NB4 (cell line): ENCODE measurements around the gene TNIP2.

Experiments used
- CTCF ChIP-seq: IDR thresholded peaks from one replicate; pipeline ENCODE4 v1.5.1; 2012; ENCODE audit warnings: low read depth, low read length
- MYC ChIP-seq: IDR thresholded peaks from 2 replicates; pipeline ENCODE4 v1.6.1; 2011; ENCODE audit warnings: low read depth, low read length
- POLR2A ChIP-seq: IDR thresholded peaks from 2 replicates; pipeline ENCODE4 v1.6.1; 2011; ENCODE audit warnings: mild to moderate bottlenecking; ENCODE audit not compliant: insufficient read length; ENCODE audit errors: extremely low read depth
- TF ChIP-seq, protein P1 (sequence below): IDR thresholded peaks from 2 replicates; pipeline ENCODE4 v1.6.1; 2011; ENCODE audit warnings: low read depth, low read length

- no peak for TF ChIP-seq CTCF
- no peak for TF ChIP-seq POLR2A
- TF ChIP-seq MYC, result no peak
- TF ChIP-seq, protein P1, sequence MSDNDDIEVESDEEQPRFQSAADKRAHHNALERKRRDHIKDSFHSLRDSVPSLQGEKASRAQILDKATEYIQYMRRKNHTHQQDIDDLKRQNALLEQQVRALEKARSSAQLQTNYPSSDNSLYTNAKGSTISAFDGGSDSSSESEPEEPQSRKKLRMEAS, result no peak
Observed at GRCh38 chr4:2753436-2753835, 2.7 kb downstream of the TNIP2 start.
